ENCODE measurements around the gene BCL2L15. TPM values are rescaled to one million over a fixed set of nuclear protein-coding genes. Genes with fewer than 3 reads are reported as not detected.
A peak's percentile ranks its signal among the peaks of the same experiment; 100 is the strongest.

The BCL2L15 gene
- total and polyA plus RNA-seq, 10 of the 15 experiments (the other 5 are each of a cell fraction or from before 2014, with no cell fraction given), result 0.42 to 1.2 (median 0.59) TPM

DNA sequence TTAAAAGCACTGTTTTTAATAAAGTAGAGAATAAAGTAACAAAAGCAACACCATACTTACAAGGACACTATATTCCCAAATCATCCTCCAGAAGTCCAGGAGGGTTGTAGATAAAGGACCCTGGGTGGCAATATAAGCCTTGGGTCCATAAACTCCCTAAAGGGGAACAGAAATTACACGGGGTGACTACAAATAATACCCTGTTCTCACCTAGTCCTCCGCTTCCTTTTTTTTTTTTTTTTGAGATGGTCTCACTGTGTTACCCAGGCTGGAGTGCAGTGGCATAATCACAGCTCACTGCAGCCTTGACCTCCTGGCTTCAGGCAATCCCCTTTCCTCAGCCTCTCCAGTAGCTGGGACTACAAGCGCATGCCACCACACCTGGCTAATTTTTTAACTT, 29.0 kb downstream of the BCL2L15 start (continued):
- TF ChIP-seq, protein P1, sequence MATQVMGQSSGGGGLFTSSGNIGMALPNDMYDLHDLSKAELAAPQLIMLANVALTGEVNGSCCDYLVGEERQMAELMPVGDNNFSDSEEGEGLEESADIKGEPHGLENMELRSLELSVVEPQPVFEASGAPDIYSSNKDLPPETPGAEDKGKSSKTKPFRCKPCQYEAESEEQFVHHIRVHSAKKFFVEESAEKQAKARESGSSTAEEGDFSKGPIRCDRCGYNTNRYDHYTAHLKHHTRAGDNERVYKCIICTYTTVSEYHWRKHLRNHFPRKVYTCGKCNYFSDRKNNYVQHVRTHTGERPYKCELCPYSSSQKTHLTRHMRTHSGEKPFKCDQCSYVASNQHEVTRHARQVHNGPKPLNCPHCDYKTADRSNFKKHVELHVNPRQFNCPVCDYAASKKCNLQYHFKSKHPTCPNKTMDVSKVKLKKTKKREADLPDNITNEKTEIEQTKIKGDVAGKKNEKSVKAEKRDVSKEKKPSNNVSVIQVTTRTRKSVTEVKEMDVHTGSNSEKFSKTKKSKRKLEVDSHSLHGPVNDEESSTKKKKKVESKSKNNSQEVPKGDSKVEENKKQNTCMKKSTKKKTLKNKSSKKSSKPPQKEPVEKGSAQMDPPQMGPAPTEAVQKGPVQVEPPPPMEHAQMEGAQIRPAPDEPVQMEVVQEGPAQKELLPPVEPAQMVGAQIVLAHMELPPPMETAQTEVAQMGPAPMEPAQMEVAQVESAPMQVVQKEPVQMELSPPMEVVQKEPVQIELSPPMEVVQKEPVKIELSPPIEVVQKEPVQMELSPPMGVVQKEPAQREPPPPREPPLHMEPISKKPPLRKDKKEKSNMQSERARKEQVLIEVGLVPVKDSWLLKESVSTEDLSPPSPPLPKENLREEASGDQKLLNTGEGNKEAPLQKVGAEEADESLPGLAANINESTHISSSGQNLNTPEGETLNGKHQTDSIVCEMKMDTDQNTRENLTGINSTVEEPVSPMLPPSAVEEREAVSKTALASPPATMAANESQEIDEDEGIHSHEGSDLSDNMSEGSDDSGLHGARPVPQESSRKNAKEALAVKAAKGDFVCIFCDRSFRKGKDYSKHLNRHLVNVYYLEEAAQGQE (IDR thresholded peaks at IDR 0.05; ENCODE audit: low read depth, low read length), result no peak
- no peak for TF ChIP-seq RUNX3 (IDR thresholded peaks at IDR 0.05; ENCODE audit: low read length)
- no peak for TF ChIP-seq TCF3 (IDR thresholded peaks at IDR 0.05; ENCODE audit: borderline replicate concordance, insufficient read depth, low read depth, low read length)
- TF ChIP-seq MYC (IDR thresholded peaks at IDR 0.05; ENCODE audit: insufficient read depth, insufficient read length, insufficient replicate concordance, low read length, severe bottlenecking), result no peak
- no peak for TF ChIP-seq SMAD1 (IDR thresholded peaks at IDR 0.05; ENCODE audit: low read depth, partially characterized antibody)
- no peak for TF ChIP-seq PAX8 (IDR thresholded peaks at IDR 0.05)
- TF ChIP-seq GABPA (IDR thresholded peaks at IDR 0.05; ENCODE audit: low read depth), result no peak
- TF ChIP-seq FOS (IDR thresholded peaks at IDR 0.05; ENCODE audit: borderline replicate concordance, extremely low read depth, insufficient read length), result no peak
- TF ChIP-seq, protein P2, sequence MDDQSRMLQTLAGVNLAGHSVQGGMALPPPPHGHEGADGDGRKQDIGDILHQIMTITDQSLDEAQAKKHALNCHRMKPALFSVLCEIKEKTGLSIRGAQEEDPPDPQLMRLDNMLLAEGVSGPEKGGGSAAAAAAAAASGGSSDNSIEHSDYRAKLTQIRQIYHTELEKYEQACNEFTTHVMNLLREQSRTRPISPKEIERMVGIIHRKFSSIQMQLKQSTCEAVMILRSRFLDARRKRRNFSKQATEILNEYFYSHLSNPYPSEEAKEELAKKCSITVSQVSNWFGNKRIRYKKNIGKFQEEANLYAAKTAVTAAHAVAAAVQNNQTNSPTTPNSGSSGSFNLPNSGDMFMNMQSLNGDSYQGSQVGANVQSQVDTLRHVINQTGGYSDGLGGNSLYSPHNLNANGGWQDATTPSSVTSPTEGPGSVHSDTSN (IDR thresholded peaks at IDR 0.05; ENCODE audit: insufficient replicate concordance, low read depth, low read length), result no peak
- no peak for TF ChIP-seq CREM (IDR thresholded peaks at IDR 0.05; ENCODE audit: low read depth)
- TF ChIP-seq EGR1 (IDR thresholded peaks at IDR 0.05; ENCODE audit: borderline replicate concordance in 1 of 2, low read depth in 2 of 2, low read length in 2 of 2), result no peak
- no peak for TF ChIP-seq RELA (IDR thresholded peaks at IDR 0.05; ENCODE audit: borderline replicate concordance, partially characterized antibody)
- TF ChIP-seq, protein P3, sequence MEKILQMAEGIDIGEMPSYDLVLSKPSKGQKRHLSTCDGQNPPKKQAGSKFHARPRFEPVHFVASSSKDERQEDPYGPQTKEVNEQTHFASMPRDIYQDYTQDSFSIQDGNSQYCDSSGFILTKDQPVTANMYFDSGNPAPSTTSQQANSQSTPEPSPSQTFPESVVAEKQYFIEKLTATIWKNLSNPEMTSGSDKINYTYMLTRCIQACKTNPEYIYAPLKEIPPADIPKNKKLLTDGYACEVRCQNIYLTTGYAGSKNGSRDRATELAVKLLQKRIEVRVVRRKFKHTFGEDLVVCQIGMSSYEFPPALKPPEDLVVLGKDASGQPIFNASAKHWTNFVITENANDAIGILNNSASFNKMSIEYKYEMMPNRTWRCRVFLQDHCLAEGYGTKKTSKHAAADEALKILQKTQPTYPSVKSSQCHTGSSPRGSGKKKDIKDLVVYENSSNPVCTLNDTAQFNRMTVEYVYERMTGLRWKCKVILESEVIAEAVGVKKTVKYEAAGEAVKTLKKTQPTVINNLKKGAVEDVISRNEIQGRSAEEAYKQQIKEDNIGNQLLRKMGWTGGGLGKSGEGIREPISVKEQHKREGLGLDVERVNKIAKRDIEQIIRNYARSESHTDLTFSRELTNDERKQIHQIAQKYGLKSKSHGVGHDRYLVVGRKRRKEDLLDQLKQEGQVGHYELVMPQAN (conservative IDR thresholded peaks at IDR 0.05), result no peak
- TF ChIP-seq NBN (IDR thresholded peaks at IDR 0.05), result peak; percentile 67
- no peak for TF ChIP-seq KLF5 (IDR thresholded peaks at IDR 0.05; ENCODE audit: partially characterized antibody)
- TF ChIP-seq SPI1 (IDR thresholded peaks at IDR 0.05; ENCODE audit: borderline replicate concordance, insufficient read depth, low read depth, low read length), result peak; percentile 90
- no peak for TF ChIP-seq RB1 (IDR thresholded peaks at IDR 0.05; ENCODE audit: borderline replicate concordance)
- peak; percentile 41 to 68; a peak in 1 of 4 replicates for TF ChIP-seq EP300 (IDR thresholded peaks at IDR 0.05; ENCODE audit: borderline replicate concordance in 1 of 2, control insufficient read depth in 1 of 2, low read depth in 2 of 2, low read length in 2 of 2)
- TF ChIP-seq POU2F2 (IDR thresholded peaks at IDR 0.05; ENCODE audit: borderline replicate concordance, low read depth, low read length), result no peak
- TF ChIP-seq SMAD5 (IDR thresholded peaks at IDR 0.05; ENCODE audit: low read depth), result no peak
- TF ChIP-seq STAT3 (IDR thresholded peaks at IDR 0.05; ENCODE audit: low read depth, low read length), result no peak
- no peak for TF ChIP-seq NFYB (IDR thresholded peaks at IDR 0.05; ENCODE audit: insufficient read depth, low read depth, low read length)
- TF ChIP-seq POLR2A (IDR thresholded peaks at IDR 0.05; ENCODE audit: low read depth, low read length), result no peak
- no peak for TF ChIP-seq NRF1 (conservative IDR thresholded peaks at IDR 0.05; ENCODE audit: low read depth, low read length)
- peak; percentile 87 for TF ChIP-seq NR2F1 (conservative IDR thresholded peaks at IDR 0.05)
- peak; percentile 63 for TF ChIP-seq ATF7 (IDR thresholded peaks at IDR 0.05; ENCODE audit: low read depth)

All from GM12878 (cell line).